Duodenal mucosa (tissue), 2 donors: Measurements from ENCODE around the gene BCKDK.

Experiments
- H3K27ac ChIP-seq: one replicate; pipeline ENCODE4 v1.7.0; 2013; ENCODE audit warnings: low read depth, low read length
- H3K27me3 ChIP-seq, 2 donors: one replicate each; pipeline ENCODE4 v1.7.0; 2013; ENCODE audit warnings: low read length in 2 of 2, control low read depth in 1 of 2; ENCODE audit not compliant: insufficient read depth in 2 of 2, control insufficient read depth in 1 of 2
- H3K36me3 ChIP-seq, 2 donors: one replicate each; pipeline ENCODE4 v1.7.0; 2013; ENCODE audit warnings: low read length in 2 of 2, control low read depth in 1 of 2; ENCODE audit not compliant: insufficient read depth in 2 of 2, control insufficient read depth in 1 of 2
- H3K4me1 ChIP-seq, 2 donors: one replicate each; pipeline ENCODE4 v1.7.0; 2013; ENCODE audit warnings: low read length in 2 of 2, control low read depth in 1 of 2; ENCODE audit not compliant: insufficient read depth in 2 of 2, control insufficient read depth in 1 of 2
- H3K4me3 ChIP-seq, 2 donors: one replicate each; pipeline ENCODE4 v1.7.0; 2013; ENCODE audit warnings: low read length in 2 of 2, low read depth in 1 of 2
- H3K9ac ChIP-seq, 2 donors: one replicate each; pipeline ENCODE4 v1.7.0; 2013; ENCODE audit warnings: low read length in 2 of 2, low read depth in 1 of 2
- H3K9me3 ChIP-seq, 2 donors: one replicate each; pipeline ENCODE4 v1.7.0; 2013; ENCODE audit warnings: low read length in 2 of 2, control low read depth in 1 of 2; ENCODE audit not compliant: control insufficient read depth in 1 of 2

BCKDK gene

GRCh38 chr16:31080035-31080629 is 28.1 kb upstream of the BCKDK start:
- Histone ChIP-seq H3K4me3 (no peak overlapping the region), H3K9ac (no peak overlapping the region), H3K27me3 (no peaks in the 10 kb centered on the region), H3K4me1 (peaks cover 1 to 8% of the 10 kb centered on the region in 2 donors), H3K36me3 (peaks cover 42 to 80% of the 10 kb centered on the region in 2 donors), H3K27ac (no peak overlapping the region), H3K9me3 (no peaks in the 10 kb centered on the region)

- Histone ChIP-seq H3K9me3 (no peaks in the 10 kb centered on the region), H3K4me3 (no peak overlapping the region), H3K27me3 (no peaks in the 10 kb centered on the region), H3K27ac (no peak overlapping the region), H3K4me1 (peaks cover 0 to 4% of the 10 kb centered on the region in 2 donors), H3K9ac (no peak overlapping the region), H3K36me3 (peaks cover 42 to 82% of the 10 kb centered on the region in 2 donors)
Observed at GRCh38 chr16:31080756-31081419, 27.3 kb upstream of the BCKDK start.

- Histone ChIP-seq H3K27me3 (no peaks in the 10 kb centered on the region), H3K9me3 (no peaks in the 10 kb centered on the region), H3K4me3 (no peak overlapping the region), H3K4me1 (peaks cover 0 to 4% of the 10 kb centered on the region in 2 donors), H3K9ac (no peak overlapping the region), H3K27ac (no peak overlapping the region), H3K36me3 (peaks cover 34 to 77% of the 10 kb centered on the region in 2 donors)
Observed at GRCh38 chr16:31081428-31082351, 26.5 kb upstream of the BCKDK start.

DNA sequence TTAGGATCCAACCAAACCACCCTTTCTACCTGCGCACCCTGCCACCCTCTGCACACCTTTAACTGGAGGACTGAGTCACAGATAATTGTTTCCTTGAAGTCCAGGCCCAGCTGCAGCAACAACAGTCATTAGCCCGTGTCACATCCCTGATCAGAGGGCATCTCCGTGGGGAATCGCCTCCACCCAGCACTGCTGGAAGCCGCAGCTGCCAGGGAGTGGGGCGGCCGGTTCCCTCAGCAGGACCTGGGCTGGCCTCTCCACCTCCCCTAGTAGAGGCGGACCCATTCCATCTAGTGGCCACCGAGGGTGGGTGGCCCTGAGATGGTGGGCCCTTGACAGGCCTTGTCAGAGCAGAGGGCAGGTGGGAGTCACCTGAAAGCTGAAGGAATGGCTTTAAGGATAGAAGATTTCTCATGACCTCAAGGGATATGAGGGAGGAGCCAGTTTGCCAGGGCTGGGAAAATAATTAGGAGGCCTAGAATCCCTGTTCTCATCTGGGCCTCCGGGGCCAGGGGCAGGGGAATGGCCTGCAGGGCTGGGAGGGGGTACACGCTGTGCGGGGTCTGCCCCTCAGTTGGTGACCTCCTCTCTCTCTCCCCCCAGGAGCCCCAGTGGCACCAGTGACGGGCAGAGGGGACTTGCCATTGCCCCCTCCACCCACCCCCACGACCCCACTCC is 25.7 kb upstream of the BCKDK start:
- Histone ChIP-seq H3K9ac (no peak overlapping the region), H3K36me3 (peaks cover 28 to 69% of the 10 kb centered on the region in 2 donors)

GRCh38 chr16:31083081-31083480 is 25.1 kb upstream of the BCKDK start:
- H3K27ac ChIP-seq: no peak overlapping the region
- H3K27me3 ChIP-seq: no peaks in the 10 kb centered on the region
- peaks cover 22 to 63% of the 10 kb centered on the region in 2 donors for H3K36me3 ChIP-seq
- no peak overlapping the region for H3K9ac ChIP-seq
- H3K4me1 ChIP-seq: peaks cover 0 to 4% of the 10 kb centered on the region in 2 donors
- no peak overlapping the region for H3K4me3 ChIP-seq
- no peaks in the 10 kb centered on the region for H3K9me3 ChIP-seq

More for the DNA sequence above, 25.7 kb upstream of the BCKDK start:
- Histone ChIP-seq H3K9me3 (no peaks in the 10 kb centered on the region), H3K27ac (no peak overlapping the region), H3K4me3 (no peak overlapping the region), H3K27me3 (no peaks in the 10 kb centered on the region), H3K4me1 (peaks cover 0 to 4% of the 10 kb centered on the region in 2 donors)

DNA sequence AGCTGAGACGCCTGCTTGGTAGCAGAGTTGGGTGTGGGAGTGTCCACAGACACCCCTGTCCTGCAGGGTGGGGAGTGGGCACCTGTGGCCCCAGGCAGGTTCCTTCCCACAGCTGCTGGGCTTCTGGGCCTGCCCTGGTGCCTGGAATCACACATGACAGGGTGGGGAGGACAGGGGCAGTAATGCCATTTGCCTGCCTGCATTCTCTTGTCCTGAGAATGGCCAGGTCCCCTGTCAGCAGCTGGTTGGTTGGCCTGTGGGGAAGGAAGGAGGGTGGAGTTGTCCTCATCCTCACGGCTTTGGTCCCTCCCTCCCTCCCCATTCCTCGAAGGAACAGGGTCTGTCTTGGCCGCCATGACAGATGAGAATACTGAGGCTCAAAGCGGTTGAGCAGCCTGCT is 24.6 kb upstream of the BCKDK start:
- Histone ChIP-seq H3K36me3 (peaks cover 18 to 58% of the 10 kb centered on the region in 2 donors), H3K9ac (no peak overlapping the region), H3K4me3 (no peak overlapping the region), H3K9me3 (no peaks in the 10 kb centered on the region), H3K27me3 (no peaks in the 10 kb centered on the region), H3K27ac (no peak overlapping the region), H3K4me1 (peaks cover 0 to 4% of the 10 kb centered on the region in 2 donors)

GRCh38 chr16:31083981-31084380 is 24.2 kb upstream of the BCKDK start:
- Histone ChIP-seq H3K27me3 (no peaks in the 10 kb centered on the region), H3K36me3 (peaks cover 14 to 58% of the 10 kb centered on the region in 2 donors), H3K4me3 (no peak overlapping the region), H3K27ac (no peak overlapping the region), H3K9ac (no peak overlapping the region), H3K9me3 (no peaks in the 10 kb centered on the region), H3K4me1 (peaks cover 0 to 4% of the 10 kb centered on the region in 2 donors)

DNA sequence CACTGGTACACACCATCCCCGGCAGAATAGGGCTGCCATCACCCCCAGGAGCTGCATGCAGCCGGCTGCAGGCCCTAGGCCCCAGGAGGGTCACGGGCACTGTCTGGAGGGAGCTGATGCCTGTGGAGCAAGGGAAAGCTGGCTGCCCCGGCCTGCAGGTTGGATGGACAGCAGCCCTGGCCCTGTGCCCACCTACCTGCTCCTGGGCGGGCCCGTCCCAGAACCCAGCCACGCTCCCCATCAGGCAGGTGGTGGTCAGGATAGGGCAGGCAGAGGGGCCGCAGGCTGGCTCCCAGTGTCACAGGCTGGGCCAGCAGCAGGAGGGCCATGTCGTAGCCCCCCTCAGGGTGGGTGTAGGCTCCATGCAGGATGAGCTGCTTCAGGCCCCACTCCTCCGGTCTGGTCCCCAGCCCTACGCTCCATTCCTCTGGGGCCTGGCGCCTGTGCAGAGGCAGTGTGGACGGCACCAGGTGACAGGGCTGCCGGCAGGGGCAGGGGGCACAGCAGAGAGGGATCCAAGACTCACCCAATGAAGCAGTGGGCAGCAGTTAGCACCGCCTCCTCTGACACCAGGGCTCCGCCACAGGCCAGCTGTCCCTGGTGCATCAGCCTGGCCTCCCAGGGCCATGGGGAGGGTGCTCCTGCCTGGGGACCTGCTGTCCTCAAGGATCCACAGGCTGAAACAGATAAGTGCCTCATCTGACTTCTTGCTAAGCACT is 23.4 kb upstream of the BCKDK start:
- H3K9me3 ChIP-seq: no peaks in the 10 kb centered on the region
- H3K27ac ChIP-seq: no peak overlapping the region
- H3K4me1 ChIP-seq: peaks cover 0 to 4% of the 10 kb centered on the region in 2 donors
- peaks cover 12 to 54% of the 10 kb centered on the region in 2 donors for H3K36me3 ChIP-seq
- H3K4me3 ChIP-seq: no peak overlapping the region
- no peaks in the 10 kb centered on the region for H3K27me3 ChIP-seq
- H3K9ac ChIP-seq: no peak overlapping the region

DNA sequence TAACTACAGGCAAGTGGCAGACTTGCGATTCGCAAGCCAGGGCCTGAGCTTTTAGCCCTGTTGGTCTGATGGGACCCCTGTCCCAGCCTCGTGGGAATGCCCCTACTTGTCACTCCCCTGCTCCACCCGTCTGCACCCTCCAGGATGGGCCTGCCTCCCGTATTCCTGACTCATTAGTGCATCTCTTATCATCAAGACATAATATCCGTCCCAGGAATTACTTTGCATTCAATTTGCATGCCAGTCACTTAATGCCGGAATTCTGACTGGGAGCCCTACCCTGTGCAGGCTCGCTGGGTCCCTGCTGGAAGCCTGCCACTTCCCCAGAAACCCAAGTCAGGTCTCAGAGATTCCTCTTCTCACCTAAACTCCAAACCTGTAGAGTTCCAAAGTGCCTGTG is 22.8 kb upstream of the BCKDK start:
- Histone ChIP-seq H3K4me1 (peaks cover 0 to 4% of the 10 kb centered on the region in 2 donors), H3K27me3 (no peaks in the 10 kb centered on the region), H3K27ac (no peak overlapping the region), H3K9me3 (no peaks in the 10 kb centered on the region), H3K4me3 (no peak overlapping the region), H3K9ac (no peak overlapping the region), H3K36me3 (peaks cover 9 to 47% of the 10 kb centered on the region in 2 donors)
